CD4-positive, alpha-beta T cell (primary cell): ENCODE results near the gene RAI1. TPM values are rescaled to one million over a fixed set of nuclear protein-coding genes. Genes with fewer than 3 reads are reported as not detected.

Experiments used
- ATAC-seq: fragments of 200-7000 bp; cut with Tn5 transposase; one replicate; pipeline ENCODE4 v1.10.0; 2022; ENCODE audit warnings: mild to moderate bottlenecking; ENCODE audit not compliant: poor library complexity
- CTCF ChIA-PET: fragments of 350-600 bp; sonication (Branson Sonifier 250); formaldehyde crosslinking; loops from one replicate; lab custom pipeline; 2021; ENCODE audit warnings: antibody characterized with exemption, inconsistent platforms; lab: Charles Lee
- POLR2A ChIA-PET: fragments of 350-600 bp; sonication (Branson Sonifier 250); formaldehyde crosslinking; loops from one replicate; lab custom pipeline; 2021; ENCODE audit warnings: antibody characterized with exemption, inconsistent platforms; lab: Charles Lee
- DNase-seq, 14 experiments: peaks; one replicate each; pipeline ENCODE4 v3.0.0-alpha.2; 2013 to 2020; ENCODE audit warnings: mixed read lengths in 2 of 14
- H3K27ac ChIP-seq, 2 donors: one replicate each; pipeline versions ENCODE4 v1.5.1 to v1.7.0; 2013; ENCODE audit warnings: low read length in 2 of 2, low read depth in 1 of 2, mild to moderate bottlenecking in 1 of 2
- H3K27me3 ChIP-seq, 2 experiments: 1 replicate in 1 of 2; 2 replicates in 1 of 2; pipeline versions ENCODE4 v1.6.1 to v1.7.0; 2013; ENCODE audit warnings: low read length in 2 of 2, control low read depth in 1 of 2, mild to moderate bottlenecking in 1 of 2, moderate library complexity in 1 of 2; ENCODE audit not compliant: insufficient read depth in 2 of 2, control insufficient read depth in 1 of 2
- H3K36me3 ChIP-seq: one replicate; pipeline ENCODE4 v1.6.1; 2013; ENCODE audit warnings: low read length, control low read depth; ENCODE audit not compliant: insufficient read depth
- H3K4me1 ChIP-seq: one replicate; pipeline ENCODE4 v1.6.1; 2013; ENCODE audit warnings: low read length, control low read depth; ENCODE audit not compliant: insufficient read depth
- H3K4me3 ChIP-seq: one replicate; pipeline ENCODE4 v1.5.1; 2013; ENCODE audit warnings: mild to moderate bottlenecking, low read length, moderate library complexity
- H3K9me3 ChIP-seq, 2 experiments: 1 replicate in 1 of 2; 2 replicates in 1 of 2; pipeline versions ENCODE4 v1.6.1 to v1.7.0; 2013; ENCODE audit warnings: low read length in 2 of 2, mild to moderate bottlenecking in 2 of 2, control low read depth in 1 of 2, moderate library complexity in 1 of 2; ENCODE audit not compliant: control insufficient read depth in 1 of 2, insufficient read depth in 1 of 2
- H3K27ac Mint-ChIP-seq: one replicate; pipeline ENCODE4 v1.8.0; 2020; ENCODE audit warnings: mixed read lengths
- H3K27me3 Mint-ChIP-seq: one replicate; pipeline ENCODE4 v1.8.0; 2021; ENCODE audit warnings: mixed read lengths
- H3K36me3 Mint-ChIP-seq: one replicate; pipeline ENCODE4 v1.8.0; 2021; ENCODE audit warnings: low read depth, mixed read lengths
- H3K4me1 Mint-ChIP-seq: one replicate; pipeline ENCODE4 v1.8.0; 2021; ENCODE audit warnings: low read depth, mixed read lengths
- H3K4me3 Mint-ChIP-seq: one replicate; pipeline ENCODE4 v1.8.0; 2020; ENCODE audit warnings: mild to moderate bottlenecking, mixed read lengths
- H3K9me3 Mint-ChIP-seq: one replicate; pipeline ENCODE4 v1.8.0; 2020; ENCODE audit warnings: mixed read lengths
- intact Hi-C, 2 experiments: fragments of 100-400 bp; cut with DNase I in 1 of 2; cut with micrococcal nuclease in 1 of 2; formaldehyde crosslinking; loops; one replicate each; pipeline versions ENCODE4 v1.15.1 to v1.9.0; 2023 to 2025; cut with DNase I, micrococcal nuclease
- total RNA-seq, 174 experiments: library from RNA in 2 of 174; stranded (reverse) in 2 of 174; gene quantifications; one replicate each; pipeline ENCODE4 v1.2.3 and lab custom pipeline; 2021 to 2026
- TF ChIP-seq, protein P1 (sequence below): fragments of 200-600 bp; IDR thresholded peaks from one replicate; pipeline ENCODE4 v1.8.0; 2022; ENCODE audit warnings: antibody characterized with exemption, mild to moderate bottlenecking

Gene RAI1
- total RNA-seq, 2 experiments from 2014 or later = 19.3 to 25.2 TPM

DNA sequence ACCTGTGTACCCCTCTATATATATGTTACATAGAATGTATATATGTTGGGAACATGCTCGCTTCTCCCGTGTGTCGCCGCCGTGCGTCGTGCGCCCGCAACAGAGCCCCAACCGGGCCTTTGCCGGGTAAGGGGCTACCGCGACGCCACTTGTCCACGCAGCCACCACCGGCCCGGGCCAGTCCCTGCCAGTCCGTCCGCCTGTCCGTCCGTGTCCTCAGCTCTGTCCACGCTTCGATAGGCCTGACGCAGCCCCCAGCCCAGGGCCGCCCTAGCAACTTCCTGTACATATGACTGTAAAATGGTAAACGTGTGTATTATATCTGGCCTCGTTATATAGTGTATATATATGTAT is 129.6 kb downstream of the RAI1 start:
- no peaks in the 10 kb centered on the region for H3K27me3 Mint-ChIP-seq
- CTCF ChIA-PET = interaction anchor here (0.6 kb wide), 1 partner anchor 49 kb away, joined by 3 read pairs; no protein-coding TSS in a partner anchor
- intact Hi-C loops = loop anchor here in 1 of 2 experiments (5.0 kb wide), 1 partner anchor 106 kb away; no protein-coding TSS in a partner anchor

DNA sequence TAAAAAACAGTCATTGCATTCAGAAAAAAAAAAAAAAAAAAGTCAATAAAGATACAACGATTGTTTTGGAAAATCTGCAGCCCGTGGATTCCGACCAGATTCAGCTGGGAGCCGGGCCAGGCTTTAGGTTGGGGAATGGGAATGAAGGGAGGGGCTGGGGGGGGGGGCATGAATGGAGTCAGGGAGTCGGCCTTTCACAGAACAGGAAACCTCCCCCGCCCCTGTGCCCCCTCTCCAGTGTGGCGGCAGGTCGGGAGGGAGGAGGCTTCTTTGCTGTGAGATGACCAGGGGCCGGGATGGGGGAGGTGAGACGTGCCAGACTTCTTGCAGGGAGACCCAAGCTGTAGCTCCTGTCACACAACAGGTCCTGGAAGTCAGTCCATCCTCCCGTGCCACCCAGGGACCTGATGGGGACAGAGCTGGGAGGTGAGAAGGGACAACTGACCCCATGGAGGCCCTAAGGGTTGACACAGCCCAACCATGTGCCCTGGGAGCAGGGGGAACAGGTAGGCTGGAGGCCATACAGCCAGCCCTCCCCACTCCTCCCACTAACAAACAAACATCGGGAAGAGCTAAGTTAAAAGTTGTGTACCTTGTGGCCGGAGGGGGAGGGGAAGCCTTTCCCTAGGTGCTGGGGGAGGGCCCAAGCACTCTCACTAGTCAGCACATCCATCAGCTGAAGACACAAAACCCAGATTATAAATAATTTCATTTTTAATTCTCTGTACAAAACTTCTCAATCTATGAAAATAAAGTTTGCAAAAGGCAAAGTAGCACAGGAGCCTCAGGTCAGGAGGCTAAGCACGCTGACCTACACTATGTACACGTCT is 130.3 kb downstream of the RAI1 start:
- intact Hi-C loops = loop anchor here (1.0 to 5.0 kb wide), 5 partner anchors 25 to 221 kb away; partner anchors contain the start of genes RAI1 (in 1 of the 2) and SREBF1 (in 1 of the 2)
- Histone ChIP-seq H3K9me3 (no peaks in the 10 kb centered on the region), H3K27me3 (no peaks in the 10 kb centered on the region), H3K36me3 (peaks cover 42% of the 10 kb centered on the region), H3K4me3 (no peak overlapping the region), H3K27ac (no peak overlapping the region), H3K4me1 (peaks cover 9% of the 10 kb centered on the region)
- ChIA-PET CTCF (interaction anchor here (0.9 to 3.5 kb wide), 9 partner anchors 11 to 108 kb away, joined by 3 to 27 read pairs (median 3); partner anchors contain the start of gene SREBF1), POLR2A (interaction anchor here (1.5 to 2.2 kb wide), 2 partner anchors 38 to 49 kb away, joined by 4 to 8 read pairs; no protein-coding TSS in a partner anchor)
- Mint-ChIP-seq H3K27me3 (no peaks in the 10 kb centered on the region), H3K9me3 (no peaks in the 10 kb centered on the region), H3K27ac (peak overlapping the region; percentile 30), H3K4me3 (no peak overlapping the region), H3K36me3 (peaks cover 44% of the 10 kb centered on the region), H3K4me1 (peaks cover 8% of the 10 kb centered on the region)
- ATAC-seq = no peak
- TF ChIP-seq, protein P1, sequence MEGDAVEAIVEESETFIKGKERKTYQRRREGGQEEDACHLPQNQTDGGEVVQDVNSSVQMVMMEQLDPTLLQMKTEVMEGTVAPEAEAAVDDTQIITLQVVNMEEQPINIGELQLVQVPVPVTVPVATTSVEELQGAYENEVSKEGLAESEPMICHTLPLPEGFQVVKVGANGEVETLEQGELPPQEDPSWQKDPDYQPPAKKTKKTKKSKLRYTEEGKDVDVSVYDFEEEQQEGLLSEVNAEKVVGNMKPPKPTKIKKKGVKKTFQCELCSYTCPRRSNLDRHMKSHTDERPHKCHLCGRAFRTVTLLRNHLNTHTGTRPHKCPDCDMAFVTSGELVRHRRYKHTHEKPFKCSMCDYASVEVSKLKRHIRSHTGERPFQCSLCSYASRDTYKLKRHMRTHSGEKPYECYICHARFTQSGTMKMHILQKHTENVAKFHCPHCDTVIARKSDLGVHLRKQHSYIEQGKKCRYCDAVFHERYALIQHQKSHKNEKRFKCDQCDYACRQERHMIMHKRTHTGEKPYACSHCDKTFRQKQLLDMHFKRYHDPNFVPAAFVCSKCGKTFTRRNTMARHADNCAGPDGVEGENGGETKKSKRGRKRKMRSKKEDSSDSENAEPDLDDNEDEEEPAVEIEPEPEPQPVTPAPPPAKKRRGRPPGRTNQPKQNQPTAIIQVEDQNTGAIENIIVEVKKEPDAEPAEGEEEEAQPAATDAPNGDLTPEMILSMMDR = no peak
- DNase-seq = no peak

More for the DNA sequence above, 129.6 kb downstream of the RAI1 start:
- H3K9me3 Mint-ChIP-seq = no peaks in the 10 kb centered on the region
- no peak for DNase-seq
- Histone ChIP-seq H3K9me3 (no peaks in the 10 kb centered on the region), H3K4me1 (peaks cover 9% of the 10 kb centered on the region), H3K27ac (no peak overlapping the region), H3K36me3 (peaks cover 38% of the 10 kb centered on the region), H3K4me3 (no peak overlapping the region), H3K27me3 (no peaks in the 10 kb centered on the region)
- H3K36me3 Mint-ChIP-seq = peaks cover 42% of the 10 kb centered on the region
- no peak overlapping the region for H3K27ac Mint-ChIP-seq
- no peak overlapping the region for H3K4me3 Mint-ChIP-seq
- no peak for ATAC-seq
- H3K4me1 Mint-ChIP-seq = peaks cover 8% of the 10 kb centered on the region
- POLR2A ChIA-PET = no interaction called here
- TF ChIP-seq, protein P1 = no peak

DNA sequence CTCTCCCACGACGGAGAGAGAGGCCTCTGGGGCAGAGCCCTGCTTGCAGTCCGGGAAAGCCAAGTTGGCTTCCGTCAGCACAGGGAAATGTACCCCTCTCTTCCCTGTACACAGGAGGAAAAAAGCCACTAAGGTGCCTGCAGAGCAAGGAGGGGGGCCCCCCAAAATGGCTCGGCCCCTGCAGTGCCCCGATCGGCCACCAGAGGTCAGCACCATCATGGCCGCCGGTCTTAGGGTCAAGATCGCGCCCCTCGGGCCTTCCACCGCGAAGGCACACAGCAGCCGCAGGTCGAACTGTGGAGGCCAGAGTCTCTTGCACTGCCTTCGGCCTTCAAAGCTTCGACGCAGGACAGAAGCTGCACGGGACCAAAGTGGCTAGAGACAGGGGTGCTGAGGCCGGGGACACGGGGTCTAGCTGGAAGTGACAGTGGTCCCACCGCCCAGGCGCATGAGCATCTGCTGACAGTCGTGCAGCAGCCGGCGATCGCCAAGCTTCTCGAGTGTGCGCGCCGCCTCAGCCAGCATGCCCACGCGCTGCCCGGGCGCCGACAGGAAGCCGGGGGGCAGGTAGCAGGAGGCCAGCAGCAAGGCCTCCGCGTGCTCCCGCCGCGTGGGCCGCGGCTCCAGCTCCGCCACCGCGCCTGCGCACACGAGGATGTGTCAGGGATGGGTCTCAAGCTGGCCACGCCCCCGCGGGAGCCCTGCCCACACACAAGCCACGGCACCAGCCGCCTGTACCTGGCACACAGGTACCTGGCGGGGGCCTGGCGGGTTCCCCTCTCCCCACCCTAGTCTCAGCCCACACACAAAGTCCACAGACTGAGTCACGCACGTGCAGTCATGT is 131.2 kb downstream of the RAI1 start:
- H3K4me1 Mint-ChIP-seq = peaks cover 8% of the 10 kb centered on the region
- TF ChIP-seq, protein P1 = peak; percentile 100
- H3K4me3 Mint-ChIP-seq = no peak overlapping the region
- Histone ChIP-seq H3K36me3 (peaks cover 47% of the 10 kb centered on the region), H3K27ac (no peak overlapping the region), H3K27me3 (no peaks in the 10 kb centered on the region), H3K9me3 (no peaks in the 10 kb centered on the region), H3K4me3 (no peak overlapping the region), H3K4me1 (peaks cover 9% of the 10 kb centered on the region)
- H3K36me3 Mint-ChIP-seq = peaks cover 51% of the 10 kb centered on the region
- ATAC-seq = peak; percentile 72
- intact Hi-C loops = loop anchor here (1.0 to 5.0 kb wide), 5 partner anchors 24 to 220 kb away; partner anchors contain the start of genes RAI1 (in 1 of the 2) and SREBF1 (in 1 of the 2)
- H3K9me3 Mint-ChIP-seq = no peaks in the 10 kb centered on the region
- ChIA-PET POLR2A (interaction anchor here (1.5 to 2.2 kb wide), 2 partner anchors 37 to 48 kb away, joined by 4 to 8 read pairs; no protein-coding TSS in a partner anchor), CTCF (interaction anchor here (0.6 to 3.5 kb wide), 10 partner anchors 10 to 107 kb away, joined by 3 to 27 read pairs (median 3); partner anchors contain the start of gene SREBF1)
- H3K27ac Mint-ChIP-seq = peak overlapping the region; percentile 30
- H3K27me3 Mint-ChIP-seq = no peaks in the 10 kb centered on the region
- peak; percentile 45 to 77 (median 62) for DNase-seq
